WTC11 (cell line): Measurements from ENCODE around the gene KRT23. TPM values are rescaled to one million over a fixed set of nuclear protein-coding genes. Genes with fewer than 3 reads are reported as not detected.

ENCODE experiments used
- ATAC-seq: fragments of 200-7000 bp; cut with Tn5 transposase; 2 replicates; pipeline ENCODE4 v1.10.0; 2021; ENCODE audit warnings: mild to moderate bottlenecking, moderate library complexity
- CTCF ChIA-PET: fragments of 300-600 bp; sonication (Branson Sonifier 250); formaldehyde crosslinking; loops from one replicate; lab custom pipeline; 2021; ENCODE audit warnings: antibody characterized with exemption; lab: Charles Lee
- POLR2A ChIA-PET: fragments of 350-600 bp; sonication (Branson Sonifier 250); formaldehyde crosslinking; loops from one replicate; lab custom pipeline; 2021; ENCODE audit warnings: antibody characterized with exemption; lab: Charles Lee
- DNase-seq: peaks from one replicate; pipeline ENCODE4 v3.0.0; 2021; ENCODE audit warnings: low spot score
- H3K27ac Mint-ChIP-seq: 2 replicates; pipeline ENCODE4 v1.8.0; 2021; ENCODE audit warnings: mixed read lengths
- H3K27me3 Mint-ChIP-seq: 2 replicates; pipeline ENCODE4 v1.8.0; 2021; ENCODE audit warnings: low read depth, mild to moderate bottlenecking, moderate library complexity, mixed read lengths
- H3K36me3 Mint-ChIP-seq: 2 replicates; pipeline ENCODE4 v1.8.0; 2021; ENCODE audit warnings: mixed read lengths
- H3K4me1 Mint-ChIP-seq: 2 replicates; pipeline ENCODE4 v1.8.0; 2022; ENCODE audit warnings: mixed read lengths
- H3K4me3 Mint-ChIP-seq: 2 replicates; pipeline ENCODE4 v1.8.0; 2021; ENCODE audit warnings: mild to moderate bottlenecking, moderate library complexity, mixed read lengths
- H3K9me3 Mint-ChIP-seq: 2 replicates; pipeline ENCODE4 v1.8.0; 2021; ENCODE audit warnings: mixed read lengths
- FOXK1 ChIP-seq: sonication (generic); formaldehyde crosslinking; IDR thresholded peaks from 2 replicates; pipeline ENCODE4 v1.8.0; 2022; ENCODE audit warnings: mild to moderate bottlenecking, moderate library complexity, missing genetic modification reagents
- JAZF1 ChIP-seq: fragments of 250-450 bp; sonication (Bioruptor Pico); IDR thresholded peaks from 2 replicates; pipeline ENCODE4 v1.9.0; 2021; ENCODE audit warnings: moderate library complexity, mild to moderate bottlenecking, inconsistent platforms
- KAT7 ChIP-seq: sonication (generic); formaldehyde crosslinking; IDR thresholded peaks from 2 replicates; pipeline ENCODE4 v1.8.1; 2023; ENCODE audit warnings: missing genetic modification reagents, mild to moderate bottlenecking, borderline replicate concordance
- NR1H2 ChIP-seq: sonication (generic); formaldehyde crosslinking; IDR thresholded peaks from 2 replicates; pipeline ENCODE4 v1.9.0; 2021; ENCODE audit warnings: mild to moderate bottlenecking, moderate library complexity, missing genetic modification reagents
- NR3C1 ChIP-seq: sonication (generic); formaldehyde crosslinking; conservative IDR thresholded peaks from 2 replicates; pipeline ENCODE4 v1.8.1; 2023; ENCODE audit warnings: low read depth, mild to moderate bottlenecking, missing genetic modification reagents
- OVOL2 ChIP-seq: fragments of 250-450 bp; sonication (Bioruptor Pico); IDR thresholded peaks from 2 replicates; pipeline ENCODE4 v1.9.0; 2021; ENCODE audit warnings: mild to moderate bottlenecking, borderline replicate concordance
- SMAD3 ChIP-seq: sonication (generic); formaldehyde crosslinking; IDR thresholded peaks from 2 replicates; pipeline ENCODE4 v1.8.0; 2022; ENCODE audit warnings: missing genetic modification reagents, mild to moderate bottlenecking, borderline replicate concordance
- SOX15 ChIP-seq: fragments of 250-450 bp; sonication (Bioruptor Pico); IDR thresholded peaks from 2 replicates; pipeline ENCODE4 v1.9.0; 2021; ENCODE audit warnings: mild to moderate bottlenecking
- TCF7 ChIP-seq: sonication (generic); formaldehyde crosslinking; IDR thresholded peaks from 2 replicates; pipeline ENCODE4 v1.8.0; 2022; ENCODE audit warnings: mild to moderate bottlenecking, low read depth, missing genetic modification reagents, moderate library complexity
- ZBTB21 ChIP-seq: sonication (generic); formaldehyde crosslinking; IDR thresholded peaks from 2 replicates; pipeline ENCODE4 v1.8.1; 2023; ENCODE audit warnings: mild to moderate bottlenecking, missing genetic modification reagents, borderline replicate concordance
- ZNF396 ChIP-seq: fragments of 250-450 bp; sonication (Bioruptor Pico); IDR thresholded peaks from 2 replicates; pipeline ENCODE4 v1.8.0; 2021; ENCODE audit warnings: mild to moderate bottlenecking, moderate library complexity, borderline replicate concordance
- ZNF416 ChIP-seq: fragments of 250-450 bp; sonication (Bioruptor Pico); IDR thresholded peaks from 2 replicates; pipeline ENCODE4 v1.9.0; 2021; ENCODE audit warnings: mild to moderate bottlenecking, inconsistent platforms
- total RNA-seq: library from RNA; stranded (reverse); gene quantifications from 3 replicates; pipeline ENCODE4 v1.2.3, GENCODE V29; 2021
- TF ChIP-seq, protein P1 (sequence below): sonication (generic); formaldehyde crosslinking; IDR thresholded peaks from 2 replicates; pipeline ENCODE4 v1.8.0; 2023; ENCODE audit warnings: missing genetic modification reagents
- TF ChIP-seq, protein P2 (sequence below): sonication (generic); formaldehyde crosslinking; IDR thresholded peaks from 2 replicates; pipeline ENCODE4 v1.8.0; 2022; ENCODE audit warnings: mild to moderate bottlenecking, missing genetic modification reagents
- TF ChIP-seq, protein P3 (sequence below): fragments of 250-450 bp; sonication (Bioruptor Pico); IDR thresholded peaks from 2 replicates; pipeline ENCODE4 v2.1.2; 2022; ENCODE audit warnings: mild to moderate bottlenecking, moderate library complexity
- TF ChIP-seq, protein P4 (sequence below): sonication (generic); formaldehyde crosslinking; conservative IDR thresholded peaks from 2 replicates; pipeline ENCODE4 v1.8.1; 2023; ENCODE audit warnings: mild to moderate bottlenecking, low read depth, missing genetic modification reagents, moderate library complexity
- TF ChIP-seq, protein P5 (sequence below): fragments of 250-450 bp; sonication (Bioruptor Pico); IDR thresholded peaks from 2 replicates; pipeline ENCODE4 v1.8.0; 2021; ENCODE audit warnings: mild to moderate bottlenecking
- TF ChIP-seq, protein P6 (sequence below): sonication (generic); formaldehyde crosslinking; IDR thresholded peaks from 2 replicates; pipeline ENCODE4 v1.8.1; 2022; ENCODE audit warnings: low read depth, mild to moderate bottlenecking, moderate library complexity, missing genetic modification reagents, borderline replicate concordance
- TF ChIP-seq, protein P7 (sequence below): sonication (generic); formaldehyde crosslinking; IDR thresholded peaks from 2 replicates; pipeline ENCODE4 v1.8.1; 2022; ENCODE audit warnings: mild to moderate bottlenecking, moderate library complexity, missing genetic modification reagents
- TF ChIP-seq, protein P8 (sequence below): sonication (generic); formaldehyde crosslinking; IDR thresholded peaks from 2 replicates; pipeline ENCODE4 v1.8.1; 2023; ENCODE audit warnings: mild to moderate bottlenecking, missing genetic modification reagents

The KRT23 gene
- total RNA-seq, 1 experiment from 2014 or later, result not detected

DNA sequence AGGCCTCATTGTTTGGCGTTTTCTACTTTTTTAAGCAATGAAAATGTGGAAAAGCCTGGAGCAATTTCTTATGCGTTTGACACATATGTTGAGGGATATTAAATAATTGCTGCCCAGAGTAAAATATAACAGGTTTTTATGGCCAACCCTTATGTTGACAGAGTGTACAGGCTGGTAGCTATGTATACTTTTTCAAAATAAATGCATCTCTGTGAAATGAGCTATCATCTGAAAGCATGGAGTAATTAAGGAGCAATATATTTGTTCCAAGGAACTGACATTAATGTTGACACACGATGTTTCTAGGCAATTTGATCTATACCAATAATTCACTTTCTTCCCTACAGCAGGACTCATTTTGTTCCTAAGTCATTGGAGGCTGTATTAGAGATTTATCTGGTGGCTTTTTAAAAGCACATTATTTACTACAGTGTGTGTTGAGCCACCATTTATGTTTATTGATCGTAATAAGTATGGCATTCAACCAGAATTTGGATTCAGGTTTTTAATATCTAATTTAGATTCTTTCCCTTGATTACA lies 40.5 kb downstream of the KRT23 start (continued):
- TF ChIP-seq, protein P1, sequence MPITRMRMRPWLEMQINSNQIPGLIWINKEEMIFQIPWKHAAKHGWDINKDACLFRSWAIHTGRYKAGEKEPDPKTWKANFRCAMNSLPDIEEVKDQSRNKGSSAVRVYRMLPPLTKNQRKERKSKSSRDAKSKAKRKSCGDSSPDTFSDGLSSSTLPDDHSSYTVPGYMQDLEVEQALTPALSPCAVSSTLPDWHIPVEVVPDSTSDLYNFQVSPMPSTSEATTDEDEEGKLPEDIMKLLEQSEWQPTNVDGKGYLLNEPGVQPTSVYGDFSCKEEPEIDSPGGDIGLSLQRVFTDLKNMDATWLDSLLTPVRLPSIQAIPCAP (CRISPR knock-in tag), result no peak
- TF ChIP-seq, all 79 proteins: peak for 0

DNA sequence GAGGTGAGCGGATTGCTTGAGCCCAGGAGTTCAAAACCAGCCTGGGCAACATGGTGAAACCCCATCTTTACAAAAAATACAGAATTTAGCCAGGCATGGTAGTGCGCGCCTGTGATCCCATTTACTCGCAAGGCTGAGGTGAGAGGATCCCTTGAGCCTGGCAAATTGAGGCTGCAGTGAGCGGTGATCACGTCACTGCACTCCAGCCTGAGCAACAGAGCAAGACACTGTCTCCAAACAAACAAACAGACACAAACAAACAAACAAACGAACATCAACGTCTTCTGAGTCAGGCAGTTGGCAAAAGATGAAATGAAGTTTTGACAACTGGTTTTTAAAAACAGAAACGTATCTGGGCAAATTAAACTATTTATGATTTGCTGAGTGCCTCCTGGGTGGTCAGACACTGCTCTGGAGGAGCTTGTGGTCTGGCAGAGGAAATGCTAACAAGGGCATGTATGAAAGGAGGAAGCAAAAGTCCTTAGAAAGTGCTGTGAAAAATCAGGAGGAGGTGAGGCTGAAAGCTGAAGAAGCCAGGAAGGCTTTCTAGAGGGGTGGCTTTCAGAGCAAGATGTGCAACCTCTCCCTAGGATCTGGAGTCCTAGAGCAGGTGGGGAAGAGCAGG lies 42.2 kb downstream of the KRT23 start:
- no peaks in the 10 kb centered on the region; the same call in 1 of the 2 replicates for H3K9me3 Mint-ChIP-seq
- no peak overlapping the region for H3K4me3 Mint-ChIP-seq
- ATAC-seq (no peak), DNase-seq (no peak)
- POLR2A ChIA-PET, result no interaction called here
- CTCF ChIA-PET, result no interaction called here
- H3K36me3 Mint-ChIP-seq, result no peaks in the 10 kb centered on the region
- no peak overlapping the region for H3K27ac Mint-ChIP-seq
- H3K27me3 Mint-ChIP-seq, result no peaks in the 10 kb centered on the region; the same call in 1 of the 2 replicates
- peaks cover 5% of the 10 kb centered on the region; the same call in 1 of the 2 replicates for H3K4me1 Mint-ChIP-seq
- no peak for TF ChIP-seq KAT7
- no peak for TF ChIP-seq NR1H2
- TF ChIP-seq NR3C1 (CRISPR knock-in tag), result no peak
- TF ChIP-seq, protein P2, sequence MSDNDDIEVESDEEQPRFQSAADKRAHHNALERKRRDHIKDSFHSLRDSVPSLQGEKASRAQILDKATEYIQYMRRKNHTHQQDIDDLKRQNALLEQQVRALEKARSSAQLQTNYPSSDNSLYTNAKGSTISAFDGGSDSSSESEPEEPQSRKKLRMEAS (CRISPR knock-in tag), result no peak
- no peak for TF ChIP-seq SMAD3 (CRISPR knock-in tag)
- no peak for TF ChIP-seq ZNF396

DNA sequence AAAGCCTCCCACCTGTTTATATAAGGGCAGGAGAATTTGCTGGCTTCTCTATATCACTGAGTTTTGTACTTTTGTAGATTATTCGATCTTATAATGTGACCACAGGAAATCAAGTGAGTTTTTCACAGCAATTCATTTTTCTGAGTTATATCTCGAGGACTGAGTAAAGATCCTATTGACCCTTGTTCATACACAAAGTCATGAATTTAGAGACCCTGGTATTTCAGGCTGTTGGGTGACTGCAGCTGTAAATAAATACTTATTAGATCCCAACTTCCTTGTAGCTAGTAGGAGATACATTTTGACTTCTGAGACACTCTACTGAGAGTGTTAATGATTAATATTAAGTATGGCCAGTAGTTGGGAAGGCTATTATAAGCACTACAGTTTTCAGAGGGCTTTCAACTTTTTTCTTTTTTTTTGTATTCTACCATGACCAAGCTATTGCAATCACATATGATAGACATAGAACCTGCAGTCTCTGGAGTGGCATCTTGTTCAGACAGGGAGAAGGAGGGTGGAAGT lies 49.2 kb downstream of the KRT23 start:
- Mint-ChIP-seq H3K36me3 (no peaks in the 10 kb centered on the region), H3K9me3 (no peaks in the 10 kb centered on the region; the same call in 1 of the 2 replicates), H3K27me3 (no peaks in the 10 kb centered on the region; the same call in 1 of the 2 replicates), H3K4me3 (no peak overlapping the region), H3K4me1 (no peaks in the 10 kb centered on the region), H3K27ac (no peak overlapping the region)
- DNase-seq (no peak), ATAC-seq (no peak)
- ChIA-PET CTCF (interaction anchor here (0.8 kb wide), 1 partner anchor 25 kb away, joined by 3 read pairs; no protein-coding TSS in a partner anchor), POLR2A (no interaction called here)
- TF ChIP-seq, protein P3, sequence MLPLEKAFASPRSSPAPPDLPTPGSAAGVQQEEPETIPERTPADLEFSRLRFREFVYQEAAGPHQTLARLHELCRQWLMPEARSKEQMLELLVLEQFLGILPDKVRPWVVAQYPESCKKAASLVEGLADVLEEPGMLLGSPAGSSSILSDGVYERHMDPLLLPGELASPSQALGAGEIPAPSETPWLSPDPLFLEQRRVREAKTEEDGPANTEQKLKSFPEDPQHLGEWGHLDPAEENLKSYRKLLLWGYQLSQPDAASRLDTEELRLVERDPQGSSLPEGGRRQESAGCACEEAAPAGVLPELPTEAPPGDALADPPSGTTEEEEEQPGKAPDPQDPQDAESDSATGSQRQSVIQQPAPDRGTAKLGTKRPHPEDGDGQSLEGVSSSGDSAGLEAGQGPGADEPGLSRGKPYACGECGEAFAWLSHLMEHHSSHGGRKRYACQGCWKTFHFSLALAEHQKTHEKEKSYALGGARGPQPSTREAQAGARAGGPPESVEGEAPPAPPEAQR, result no peak
- TF ChIP-seq, protein P4, sequence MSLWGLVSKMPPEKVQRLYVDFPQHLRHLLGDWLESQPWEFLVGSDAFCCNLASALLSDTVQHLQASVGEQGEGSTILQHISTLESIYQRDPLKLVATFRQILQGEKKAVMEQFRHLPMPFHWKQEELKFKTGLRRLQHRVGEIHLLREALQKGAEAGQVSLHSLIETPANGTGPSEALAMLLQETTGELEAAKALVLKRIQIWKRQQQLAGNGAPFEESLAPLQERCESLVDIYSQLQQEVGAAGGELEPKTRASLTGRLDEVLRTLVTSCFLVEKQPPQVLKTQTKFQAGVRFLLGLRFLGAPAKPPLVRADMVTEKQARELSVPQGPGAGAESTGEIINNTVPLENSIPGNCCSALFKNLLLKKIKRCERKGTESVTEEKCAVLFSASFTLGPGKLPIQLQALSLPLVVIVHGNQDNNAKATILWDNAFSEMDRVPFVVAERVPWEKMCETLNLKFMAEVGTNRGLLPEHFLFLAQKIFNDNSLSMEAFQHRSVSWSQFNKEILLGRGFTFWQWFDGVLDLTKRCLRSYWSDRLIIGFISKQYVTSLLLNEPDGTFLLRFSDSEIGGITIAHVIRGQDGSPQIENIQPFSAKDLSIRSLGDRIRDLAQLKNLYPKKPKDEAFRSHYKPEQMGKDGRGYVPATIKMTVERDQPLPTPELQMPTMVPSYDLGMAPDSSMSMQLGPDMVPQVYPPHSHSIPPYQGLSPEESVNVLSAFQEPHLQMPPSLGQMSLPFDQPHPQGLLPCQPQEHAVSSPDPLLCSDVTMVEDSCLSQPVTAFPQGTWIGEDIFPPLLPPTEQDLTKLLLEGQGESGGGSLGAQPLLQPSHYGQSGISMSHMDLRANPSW, result no peak
- no peak for TF ChIP-seq ZNF416
- no peak for TF ChIP-seq FOXK1 (CRISPR knock-in tag)
- TF ChIP-seq, protein P5, sequence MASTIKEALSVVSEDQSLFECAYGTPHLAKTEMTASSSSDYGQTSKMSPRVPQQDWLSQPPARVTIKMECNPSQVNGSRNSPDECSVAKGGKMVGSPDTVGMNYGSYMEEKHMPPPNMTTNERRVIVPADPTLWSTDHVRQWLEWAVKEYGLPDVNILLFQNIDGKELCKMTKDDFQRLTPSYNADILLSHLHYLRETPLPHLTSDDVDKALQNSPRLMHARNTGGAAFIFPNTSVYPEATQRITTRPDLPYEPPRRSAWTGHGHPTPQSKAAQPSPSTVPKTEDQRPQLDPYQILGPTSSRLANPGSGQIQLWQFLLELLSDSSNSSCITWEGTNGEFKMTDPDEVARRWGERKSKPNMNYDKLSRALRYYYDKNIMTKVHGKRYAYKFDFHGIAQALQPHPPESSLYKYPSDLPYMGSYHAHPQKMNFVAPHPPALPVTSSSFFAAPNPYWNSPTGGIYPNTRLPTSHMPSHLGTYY (CRISPR knock-in tag), result no peak
- TF ChIP-seq, protein P6, sequence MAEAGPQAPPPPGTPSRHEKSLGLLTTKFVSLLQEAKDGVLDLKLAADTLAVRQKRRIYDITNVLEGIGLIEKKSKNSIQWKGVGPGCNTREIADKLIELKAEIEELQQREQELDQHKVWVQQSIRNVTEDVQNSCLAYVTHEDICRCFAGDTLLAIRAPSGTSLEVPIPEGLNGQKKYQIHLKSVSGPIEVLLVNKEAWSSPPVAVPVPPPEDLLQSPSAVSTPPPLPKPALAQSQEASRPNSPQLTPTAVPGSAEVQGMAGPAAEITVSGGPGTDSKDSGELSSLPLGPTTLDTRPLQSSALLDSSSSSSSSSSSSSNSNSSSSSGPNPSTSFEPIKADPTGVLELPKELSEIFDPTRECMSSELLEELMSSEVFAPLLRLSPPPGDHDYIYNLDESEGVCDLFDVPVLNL, result no peak
- TF ChIP-seq, protein P7, sequence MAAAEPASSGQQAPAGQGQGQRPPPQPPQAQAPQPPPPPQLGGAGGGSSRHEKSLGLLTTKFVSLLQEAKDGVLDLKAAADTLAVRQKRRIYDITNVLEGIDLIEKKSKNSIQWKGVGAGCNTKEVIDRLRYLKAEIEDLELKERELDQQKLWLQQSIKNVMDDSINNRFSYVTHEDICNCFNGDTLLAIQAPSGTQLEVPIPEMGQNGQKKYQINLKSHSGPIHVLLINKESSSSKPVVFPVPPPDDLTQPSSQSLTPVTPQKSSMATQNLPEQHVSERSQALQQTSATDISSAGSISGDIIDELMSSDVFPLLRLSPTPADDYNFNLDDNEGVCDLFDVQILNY (CRISPR knock-in tag), result no peak
- TF ChIP-seq TCF7, result no peak
- TF ChIP-seq SOX15 (CRISPR knock-in tag), result no peak
- no peak for TF ChIP-seq ZBTB21 (CRISPR knock-in tag)
- TF ChIP-seq, protein P8, sequence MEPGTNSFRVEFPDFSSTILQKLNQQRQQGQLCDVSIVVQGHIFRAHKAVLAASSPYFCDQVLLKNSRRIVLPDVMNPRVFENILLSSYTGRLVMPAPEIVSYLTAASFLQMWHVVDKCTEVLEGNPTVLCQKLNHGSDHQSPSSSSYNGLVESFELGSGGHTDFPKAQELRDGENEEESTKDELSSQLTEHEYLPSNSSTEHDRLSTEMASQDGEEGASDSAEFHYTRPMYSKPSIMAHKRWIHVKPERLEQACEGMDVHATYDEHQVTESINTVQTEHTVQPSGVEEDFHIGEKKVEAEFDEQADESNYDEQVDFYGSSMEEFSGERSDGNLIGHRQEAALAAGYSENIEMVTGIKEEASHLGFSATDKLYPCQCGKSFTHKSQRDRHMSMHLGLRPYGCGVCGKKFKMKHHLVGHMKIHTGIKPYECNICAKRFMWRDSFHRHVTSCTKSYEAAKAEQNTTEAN (CRISPR knock-in tag), result no peak
- TF ChIP-seq OVOL2 (CRISPR knock-in tag), result no peak
- TF ChIP-seq JAZF1 (CRISPR knock-in tag), result no peak
